GM23338 (cell line): ENCODE measurements around the gene CD8A. TPM values are rescaled to one million over a fixed set of nuclear protein-coding genes. Genes with fewer than 3 reads are reported as not detected.

Experiments used
- ATAC-seq: fragments of 200-7000 bp; cut with Tn5 transposase; 3 replicates; pipeline ENCODE4 v1.9.1; 2020
- DNase-seq: peaks from one replicate; pipeline ENCODE4 v3.0.0-alpha.2; 2015; ENCODE audit warnings: low spot score
- H2AFZ ChIP-seq: fragments of 200-600 bp; sonication (generic); 2 replicates; pipeline ENCODE4 v1.8.0; 2016; ENCODE audit warnings: antibody characterized with exemption, mild to moderate bottlenecking, moderate library complexity
- H3F3A ChIP-seq: fragments of 200-600 bp; sonication (generic); replicated peaks from 2 replicates; pipeline ENCODE4 v1.8.0; 2017; ENCODE audit warnings: antibody characterized with exemption, mixed run types, low read depth
- H3K27ac ChIP-seq: fragments of 200-600 bp; sonication (generic); 2 replicates; pipeline ENCODE4 v1.6.1; 2016; ENCODE audit warnings: low read depth
- H3K27me3 ChIP-seq: fragments of 200-600 bp; sonication (generic); 2 replicates; pipeline ENCODE4 v1.8.0; 2016; ENCODE audit warnings: mild to moderate bottlenecking, mixed run types, moderate library complexity; ENCODE audit not compliant: insufficient read depth
- H3K36me3 ChIP-seq: fragments of 200-600 bp; sonication (generic); 2 replicates; pipeline ENCODE4 v1.8.0; 2016; ENCODE audit warnings: mild to moderate bottlenecking; ENCODE audit not compliant: insufficient read depth
- H3K4me1 ChIP-seq: fragments of 200-600 bp; sonication (generic); 2 replicates; pipeline ENCODE4 v1.8.0; 2016; ENCODE audit warnings: mild to moderate bottlenecking, moderate library complexity; ENCODE audit not compliant: insufficient read depth
- H3K4me2 ChIP-seq: fragments of 200-600 bp; sonication (generic); 2 replicates; pipeline ENCODE4 v1.7.1; 2017; ENCODE audit warnings: mixed run types
- H3K4me3 ChIP-seq: fragments of 200-600 bp; sonication (generic); 2 replicates; pipeline ENCODE4 v1.6.1; 2016; ENCODE audit warnings: mixed run types
- H3K79me2 ChIP-seq: fragments of 200-600 bp; sonication (generic); replicated peaks from 2 replicates; pipeline ENCODE4 v1.8.0; 2017; ENCODE audit warnings: mild to moderate bottlenecking; ENCODE audit not compliant: insufficient read depth
- H3K9me2 ChIP-seq: fragments of 200-600 bp; sonication (generic); 2 replicates; pipeline ENCODE4 v1.8.0; 2017; ENCODE audit not compliant: insufficient read depth
- H4K20me1 ChIP-seq: fragments of 200-600 bp; sonication (generic); replicated peaks from 2 replicates; pipeline ENCODE4 v1.8.0; 2017; ENCODE audit warnings: mild to moderate bottlenecking; ENCODE audit not compliant: insufficient read depth
- H3K27ac Mint-ChIP-seq: 2 replicates; pipeline ENCODE4 v1.8.0; 2020; ENCODE audit warnings: inconsistent platforms, mild to moderate bottlenecking, moderate library complexity, mixed read lengths
- H3K27me3 Mint-ChIP-seq: 3 replicates; pipeline ENCODE4 v1.8.0; 2022; ENCODE audit warnings: low read depth, mild to moderate bottlenecking, moderate library complexity, mixed read lengths, inconsistent platforms; ENCODE audit not compliant: insufficient read depth, poor library complexity
- H3K36me3 Mint-ChIP-seq: 3 replicates; pipeline ENCODE4 v1.8.0; 2021; ENCODE audit warnings: low read depth, mild to moderate bottlenecking, inconsistent platforms, moderate library complexity, mixed read lengths
- H3K4me1 Mint-ChIP-seq: 3 replicates; pipeline ENCODE4 v1.8.0; 2020; ENCODE audit warnings: mild to moderate bottlenecking, inconsistent platforms, mixed read lengths
- H3K4me3 Mint-ChIP-seq: 3 replicates; pipeline ENCODE4 v1.8.0; 2021; ENCODE audit warnings: moderate library complexity, mild to moderate bottlenecking, inconsistent platforms, mixed read lengths
- H3K9me3 Mint-ChIP-seq: 3 replicates; pipeline ENCODE4 v1.8.0; 2020; ENCODE audit warnings: moderate library complexity, mild to moderate bottlenecking, inconsistent platforms, mixed read lengths
- CREB1 ChIP-seq: fragments of 250-450 bp; sonication (Bioruptor Pico); IDR thresholded peaks from 2 replicates; pipeline ENCODE4 v1.5.0; 2020; ENCODE audit warnings: low read depth, mild to moderate bottlenecking, moderate library complexity
- CTCF ChIP-seq, 2 experiments: fragments of 200-600 bp in 1 of 2; sonication (generic) in 1 of 2; conservative IDR thresholded peaks; 2 replicates each; pipeline versions ENCODE4 v1.5.1 to v1.6.1; 2016 to 2017; ENCODE audit warnings: antibody characterized with exemption in 2 of 2, low read depth in 2 of 2, mild to moderate bottlenecking in 2 of 2, moderate library complexity in 1 of 2
- EZH2 ChIP-seq: fragments of 200-600 bp; sonication (generic); IDR thresholded peaks from one replicate; pipeline ENCODE4 v1.8.0; 2017; ENCODE audit warnings: antibody characterized with exemption, mild to moderate bottlenecking, low read depth; ENCODE audit not compliant: unreplicated experiment
- EZH2phosphoT487 ChIP-seq: fragments of 200-600 bp; sonication (generic); IDR thresholded peaks from one replicate; pipeline ENCODE4 v1.8.1; 2018; ENCODE audit warnings: antibody characterized with exemption; ENCODE audit not compliant: unreplicated experiment
- JUNB ChIP-seq: IDR thresholded peaks from one replicate; pipeline ENCODE4 v1.6.1; 2016; ENCODE audit warnings: antibody characterized with exemption; ENCODE audit not compliant: unreplicated experiment
- NANOG ChIP-seq: IDR thresholded peaks from 2 replicates; pipeline ENCODE4 v1.6.1; 2016; ENCODE audit warnings: antibody characterized with exemption, borderline replicate concordance
- POLR2AphosphoS5 ChIP-seq: IDR thresholded peaks from 2 replicates; pipeline ENCODE4 v1.6.1; 2016; ENCODE audit warnings: antibody characterized with exemption, low read depth
- STAT1 ChIP-seq: IDR thresholded peaks from one replicate; pipeline ENCODE4 v1.6.1; 2016; ENCODE audit warnings: antibody characterized with exemption; ENCODE audit not compliant: unreplicated experiment
- ZNF114 ChIP-seq: fragments of 250-450 bp; sonication (Bioruptor Pico); IDR thresholded peaks from 2 replicates; pipeline ENCODE4 v1.5.0; 2020; ENCODE audit warnings: mild to moderate bottlenecking, moderate library complexity
- ZNF331 ChIP-seq: fragments of 250-450 bp; sonication (Bioruptor Pico); IDR thresholded peaks from 2 replicates; pipeline ENCODE4 v1.5.0; 2020; ENCODE audit warnings: low read depth, mild to moderate bottlenecking, moderate library complexity
- ZNF462 ChIP-seq: fragments of 250-450 bp; sonication (Bioruptor Pico); IDR thresholded peaks from 2 replicates; pipeline ENCODE4 v1.5.0; 2020; ENCODE audit warnings: mild to moderate bottlenecking, moderate library complexity
- polyA plus RNA-seq: library from polyadenylated mRNA; unstranded; fragments of >200 nt; fragmentation: Nextera tagmentation; extraction: Ambion mirVana; gene quantifications from 2 replicates; pipeline ENCODE4 v1.2.1, GENCODE V29; 2016
- total RNA-seq: library from RNA; depleted of rRNA; stranded (reverse); fragments of >200 nt; shearing (Covaris generic); gene quantifications from 2 replicates; pipeline ENCODE4 v1.2.3, GENCODE V29; 2014
- TF ChIP-seq, protein P1 (sequence below): IDR thresholded peaks from 2 replicates; pipeline ENCODE4 v1.6.1; 2016; ENCODE audit warnings: antibody characterized with exemption
- TF ChIP-seq, protein P2 (sequence below): IDR thresholded peaks from one replicate; pipeline ENCODE4 v1.6.1; 2018; ENCODE audit warnings: antibody characterized with exemption; ENCODE audit not compliant: unreplicated experiment

CD8A gene
- total and polyA plus RNA-seq, 2 experiments from 2014 or later = 0.19 to 0.24 TPM

DNA sequence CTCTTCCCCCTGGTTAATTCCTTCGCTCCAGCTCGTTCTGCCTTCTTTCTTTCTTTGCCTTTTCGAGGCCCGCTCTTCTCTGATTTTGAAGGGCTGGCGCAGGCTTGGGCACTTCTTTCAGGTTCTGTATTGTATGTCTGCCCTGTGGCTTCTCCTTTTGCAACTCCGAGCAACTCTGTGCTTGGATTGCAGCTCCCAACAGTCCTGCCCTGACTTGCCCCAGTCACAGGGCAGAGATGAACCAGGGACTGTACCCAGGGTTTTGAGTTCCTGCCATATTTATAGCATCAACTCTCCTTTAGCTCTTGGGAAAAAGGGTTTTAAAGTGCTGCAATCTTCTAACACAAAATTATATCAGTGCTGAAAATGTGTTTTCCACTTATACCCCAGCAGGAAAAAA is 31.1 kb upstream of the CD8A start:
- Mint-ChIP-seq H3K9me3 (peaks cover 13% of the 10 kb centered on the region; the same call in 2 of the 3 replicates), H3K27me3 (peaks cover 2% of the 10 kb centered on the region), H3K4me3 (no peak overlapping the region), H3K36me3 (peaks cover 3% of the 10 kb centered on the region; the same call in 1 of the 3 replicates), H3K4me1 (no peaks in the 10 kb centered on the region; the same call in 2 of the 3 replicates), H3K27ac (no peak overlapping the region)
- Histone ChIP-seq H3F3A (no peaks in the 10 kb centered on the region), H3K9me2 (no peaks in the 10 kb centered on the region), H3K4me1 (no peaks in the 10 kb centered on the region), H3K4me2 (no peak overlapping the region), H4K20me1 (no peaks in the 10 kb centered on the region), H3K4me3 (no peak overlapping the region), H3K79me2 (no peaks in the 10 kb centered on the region), H2AFZ (peak overlapping the region; percentile 93), H3K27me3 (no peaks in the 10 kb centered on the region), H3K27ac (no peak overlapping the region), H3K36me3 (no peaks in the 10 kb centered on the region)
- DNase-seq = no peak
- no peak for ATAC-seq
- no peak for TF ChIP-seq NANOG
- TF ChIP-seq CTCF (conservative IDR thresholded peaks at IDR 0.05; ENCODE audit: low read depth in 2 of 2) = no peak
- TF ChIP-seq STAT1 = no peak
- no peak for TF ChIP-seq EZH2
- TF ChIP-seq CREB1 = no peak
- no peak for TF ChIP-seq POLR2AphosphoS5
- TF ChIP-seq EZH2phosphoT487 = no peak
- TF ChIP-seq ZNF331 = no peak
- no peak for TF ChIP-seq ZNF114 (CRISPR knock-in tag)
- no peak for TF ChIP-seq ZNF462
- no peak for TF ChIP-seq JUNB
- TF ChIP-seq, protein P1, sequence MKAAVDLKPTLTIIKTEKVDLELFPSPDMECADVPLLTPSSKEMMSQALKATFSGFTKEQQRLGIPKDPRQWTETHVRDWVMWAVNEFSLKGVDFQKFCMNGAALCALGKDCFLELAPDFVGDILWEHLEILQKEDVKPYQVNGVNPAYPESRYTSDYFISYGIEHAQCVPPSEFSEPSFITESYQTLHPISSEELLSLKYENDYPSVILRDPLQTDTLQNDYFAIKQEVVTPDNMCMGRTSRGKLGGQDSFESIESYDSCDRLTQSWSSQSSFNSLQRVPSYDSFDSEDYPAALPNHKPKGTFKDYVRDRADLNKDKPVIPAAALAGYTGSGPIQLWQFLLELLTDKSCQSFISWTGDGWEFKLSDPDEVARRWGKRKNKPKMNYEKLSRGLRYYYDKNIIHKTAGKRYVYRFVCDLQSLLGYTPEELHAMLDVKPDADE = no peak
- TF ChIP-seq, protein P2, sequence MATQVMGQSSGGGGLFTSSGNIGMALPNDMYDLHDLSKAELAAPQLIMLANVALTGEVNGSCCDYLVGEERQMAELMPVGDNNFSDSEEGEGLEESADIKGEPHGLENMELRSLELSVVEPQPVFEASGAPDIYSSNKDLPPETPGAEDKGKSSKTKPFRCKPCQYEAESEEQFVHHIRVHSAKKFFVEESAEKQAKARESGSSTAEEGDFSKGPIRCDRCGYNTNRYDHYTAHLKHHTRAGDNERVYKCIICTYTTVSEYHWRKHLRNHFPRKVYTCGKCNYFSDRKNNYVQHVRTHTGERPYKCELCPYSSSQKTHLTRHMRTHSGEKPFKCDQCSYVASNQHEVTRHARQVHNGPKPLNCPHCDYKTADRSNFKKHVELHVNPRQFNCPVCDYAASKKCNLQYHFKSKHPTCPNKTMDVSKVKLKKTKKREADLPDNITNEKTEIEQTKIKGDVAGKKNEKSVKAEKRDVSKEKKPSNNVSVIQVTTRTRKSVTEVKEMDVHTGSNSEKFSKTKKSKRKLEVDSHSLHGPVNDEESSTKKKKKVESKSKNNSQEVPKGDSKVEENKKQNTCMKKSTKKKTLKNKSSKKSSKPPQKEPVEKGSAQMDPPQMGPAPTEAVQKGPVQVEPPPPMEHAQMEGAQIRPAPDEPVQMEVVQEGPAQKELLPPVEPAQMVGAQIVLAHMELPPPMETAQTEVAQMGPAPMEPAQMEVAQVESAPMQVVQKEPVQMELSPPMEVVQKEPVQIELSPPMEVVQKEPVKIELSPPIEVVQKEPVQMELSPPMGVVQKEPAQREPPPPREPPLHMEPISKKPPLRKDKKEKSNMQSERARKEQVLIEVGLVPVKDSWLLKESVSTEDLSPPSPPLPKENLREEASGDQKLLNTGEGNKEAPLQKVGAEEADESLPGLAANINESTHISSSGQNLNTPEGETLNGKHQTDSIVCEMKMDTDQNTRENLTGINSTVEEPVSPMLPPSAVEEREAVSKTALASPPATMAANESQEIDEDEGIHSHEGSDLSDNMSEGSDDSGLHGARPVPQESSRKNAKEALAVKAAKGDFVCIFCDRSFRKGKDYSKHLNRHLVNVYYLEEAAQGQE = no peak
